ENCODE data around the gene KCNJ9. TPM values are rescaled to one million over a fixed set of nuclear protein-coding genes. Genes with fewer than 3 reads are reported as not detected.

Gene KCNJ9
- total RNA-seq, 2 donors from 2014 or later: not detected

GRCh38 chr1:160128636-160129035 is 47.3 kb downstream of the KCNJ9 start:
- intact Hi-C loops (cut with DNase I): no loop called here
- H3K27ac ChIP-seq: no peak overlapping the region
- no peak overlapping the region for H3K4me3 ChIP-seq
- H3K27me3 ChIP-seq: no peaks in the 10 kb centered on the region
- WGBS, 2 donors: 87 to 93% methylated on average over 18 of the region's 18 CpGs
- H3K9me3 ChIP-seq: no peaks in the 10 kb centered on the region
- TF ChIP-seq POLR2A (IDR thresholded peaks at IDR 0.05) (no peak), CTCF (IDR thresholded peaks at IDR 0.05) (no peak)
- no peak for DNase-seq
- no peak for ATAC-seq
- peaks cover 8% of the 10 kb centered on the region for H3K4me1 ChIP-seq
- H3K36me3 ChIP-seq (replicated peaks in 1 of 2; ENCODE audit: insufficient read depth in 1 of 2, low read depth in 2 of 2): no peaks in the 10 kb centered on the region

- WGBS, 2 donors: 89 to 93% methylated on average over 5 of the region's 5 CpGs
- Histone ChIP-seq H3K4me3 (no peak overlapping the region), H3K27ac (no peak overlapping the region), H3K9me3 (no peaks in the 10 kb centered on the region), H3K27me3 (no peaks in the 10 kb centered on the region), H3K4me1 (peaks cover 8% of the 10 kb centered on the region), H3K36me3 (replicated peaks in 1 of 2; ENCODE audit: insufficient read depth in 1 of 2, low read depth in 2 of 2) (no peaks in the 10 kb centered on the region)
- ATAC-seq: no peak
- no peak for TF ChIP-seq POLR2A (IDR thresholded peaks at IDR 0.05)
- no peak for TF ChIP-seq CTCF (IDR thresholded peaks at IDR 0.05)
- intact Hi-C loops (cut with DNase I): no loop called here
- DNase-seq: no peak
Measured at GRCh38 chr1:160129046-160129445, 47.7 kb downstream of the KCNJ9 start.

- peaks cover 8% of the 10 kb centered on the region for H3K4me1 ChIP-seq
- WGBS, 2 donors: 78 to 84% methylated on average over 3 of the region's 3 CpGs
- no peaks in the 10 kb centered on the region for H3K27me3 ChIP-seq
- H3K36me3 ChIP-seq (replicated peaks in 1 of 2; ENCODE audit: insufficient read depth in 1 of 2, low read depth in 2 of 2): no peaks in the 10 kb centered on the region
- no peak for ATAC-seq
- no peak overlapping the region for H3K27ac ChIP-seq
- no peak for DNase-seq
- intact Hi-C loops (cut with DNase I): no loop called here
- no peak overlapping the region for H3K4me3 ChIP-seq
- no peaks in the 10 kb centered on the region for H3K9me3 ChIP-seq
- TF ChIP-seq POLR2A (IDR thresholded peaks at IDR 0.05) (no peak), CTCF (IDR thresholded peaks at IDR 0.05) (no peak)
Measured at GRCh38 chr1:160129558-160129957, 48.2 kb downstream of the KCNJ9 start.

GRCh38 chr1:160129966-160130365 is 48.6 kb downstream of the KCNJ9 start:
- ATAC-seq: no peak
- 79 to 80% methylated on average over 11 of the region's 11 CpGs for WGBS, 2 donors
- no peaks in the 10 kb centered on the region for H3K36me3 ChIP-seq (replicated peaks in 1 of 2; ENCODE audit: insufficient read depth in 1 of 2, low read depth in 2 of 2)
- intact Hi-C loops (cut with DNase I): no loop called here
- no peaks in the 10 kb centered on the region for H3K27me3 ChIP-seq
- H3K4me1 ChIP-seq: peaks cover 8% of the 10 kb centered on the region
- H3K4me3 ChIP-seq: no peak overlapping the region
- H3K9me3 ChIP-seq: no peaks in the 10 kb centered on the region
- TF ChIP-seq CTCF (IDR thresholded peaks at IDR 0.05): no peak
- TF ChIP-seq POLR2A (IDR thresholded peaks at IDR 0.05): no peak
- no peak overlapping the region for H3K27ac ChIP-seq
- DNase-seq: no peak

- Histone ChIP-seq H3K4me3 (no peak overlapping the region), H3K27me3 (no peaks in the 10 kb centered on the region), H3K4me1 (peaks cover 8% of the 10 kb centered on the region), H3K36me3 (replicated peaks in 1 of 2; ENCODE audit: insufficient read depth in 1 of 2, low read depth in 2 of 2) (no peaks in the 10 kb centered on the region), H3K9me3 (no peaks in the 10 kb centered on the region), H3K27ac (no peak overlapping the region)
- intact Hi-C loops (cut with DNase I): no loop called here
- 84 to 96% methylated on average over 4 to 5 of the region's 5 CpGs for WGBS, 2 donors
- TF ChIP-seq CTCF (IDR thresholded peaks at IDR 0.05): no peak
- no peak for TF ChIP-seq POLR2A (IDR thresholded peaks at IDR 0.05)
- DNase-seq: no peak
- ATAC-seq: no peak
Measured at GRCh38 chr1:160130486-160130885, 49.1 kb downstream of the KCNJ9 start.
